OCI-LY1 (cell line): ENCODE data around the gene C9orf72.
A peak's percentile ranks its signal among the peaks of the same experiment; 100 is the strongest.

Experiments used
- H2AFZ ChIP-seq: fragments of 200-600 bp; sonication (generic), shearing (Covaris generic); 2 replicates; pipeline ENCODE4 v1.6.0; 2014; ENCODE audit warnings: antibody characterized with exemption, mild to moderate bottlenecking, low read length
- H3F3A ChIP-seq: fragments of 200-600 bp; sonication (generic), shearing (Covaris generic); 2 replicates; pipeline ENCODE4 v1.6.0; 2014; ENCODE audit warnings: mild to moderate bottlenecking, antibody characterized with exemption, low read length, moderate library complexity; ENCODE audit not compliant: insufficient read depth
- H3K27ac ChIP-seq: fragments of 200-600 bp; sonication (generic); 2 replicates; pipeline ENCODE4 v1.5.1; 2014; ENCODE audit warnings: low read length, mixed run types, mild to moderate bottlenecking, low read depth; ENCODE audit not compliant: poor library complexity, severe bottlenecking
- H3K27me3 ChIP-seq: fragments of 200-600 bp; sonication (generic); 2 replicates; pipeline ENCODE4 v1.6.0; 2014; ENCODE audit warnings: antibody characterized with exemption, mild to moderate bottlenecking, low read length, moderate library complexity; ENCODE audit not compliant: insufficient read depth
- H3K36me3 ChIP-seq: fragments of 200-600 bp; sonication (generic); 2 replicates; pipeline ENCODE4 v1.6.1; 2014; ENCODE audit warnings: mild to moderate bottlenecking, antibody characterized with exemption, low read length, moderate library complexity, mixed read lengths; ENCODE audit not compliant: insufficient read depth
- H3K4me1 ChIP-seq: fragments of 200-600 bp; sonication (generic); 2 replicates; pipeline ENCODE4 v1.5.1; 2014; ENCODE audit warnings: mild to moderate bottlenecking, low read length, moderate library complexity; ENCODE audit not compliant: insufficient read depth, severe bottlenecking
- H3K4me2 ChIP-seq: fragments of 200-600 bp; sonication (generic), shearing (Covaris generic); 2 replicates; pipeline ENCODE4 v1.6.1; 2014; ENCODE audit warnings: low read length
- H3K4me3 ChIP-seq: fragments of 200-600 bp; sonication (generic); 2 replicates; pipeline ENCODE4 v1.5.1; 2014; ENCODE audit warnings: low read length, low read depth, mild to moderate bottlenecking, mixed read lengths; ENCODE audit not compliant: poor library complexity, severe bottlenecking
- H3K79me2 ChIP-seq: fragments of 200-600 bp; shearing (Covaris generic); 2 replicates; pipeline ENCODE4 v1.6.1; 2016; ENCODE audit warnings: mixed run types, low read length, mixed read lengths; ENCODE audit not compliant: insufficient read depth
- H3K9ac ChIP-seq: fragments of 200-600 bp; sonication (generic), shearing (Covaris generic); 2 replicates; pipeline ENCODE4 v1.6.1; 2014; ENCODE audit warnings: mild to moderate bottlenecking, low read length, mixed read lengths
- H3K9me2 ChIP-seq: fragments of 200-600 bp; sonication (generic), shearing (Covaris generic); 2 replicates; pipeline ENCODE4 v1.6.1; 2014; ENCODE audit warnings: low read depth, mild to moderate bottlenecking, low read length, mixed read lengths
- H3K9me3 ChIP-seq: fragments of 200-600 bp; shearing (Covaris generic); 2 replicates; pipeline ENCODE4 v1.6.1; 2014; ENCODE audit warnings: low read length, mixed read lengths
- H4K20me1 ChIP-seq: fragments of 200-600 bp; sonication (generic), shearing (Covaris generic); 2 replicates; pipeline ENCODE4 v1.6.0; 2016; ENCODE audit warnings: mild to moderate bottlenecking, low read length; ENCODE audit not compliant: insufficient read depth
- CTCF ChIP-seq: fragments of 200-600 bp; sonication (generic), shearing (Covaris generic); IDR thresholded peaks from 2 replicates; pipeline ENCODE4 v1.5.1; 2017; ENCODE audit warnings: mild to moderate bottlenecking, antibody characterized with exemption, low read length, moderate library complexity, mixed read lengths
- EZH2 ChIP-seq: fragments of 200-600 bp; sonication (generic), shearing (Covaris generic); IDR thresholded peaks from 2 replicates; pipeline ENCODE4 v1.8.0; 2017; ENCODE audit warnings: borderline replicate concordance, mixed run types, mild to moderate bottlenecking, antibody characterized with exemption, low read length, moderate library complexity, mixed read lengths

Gene C9orf72

DNA sequence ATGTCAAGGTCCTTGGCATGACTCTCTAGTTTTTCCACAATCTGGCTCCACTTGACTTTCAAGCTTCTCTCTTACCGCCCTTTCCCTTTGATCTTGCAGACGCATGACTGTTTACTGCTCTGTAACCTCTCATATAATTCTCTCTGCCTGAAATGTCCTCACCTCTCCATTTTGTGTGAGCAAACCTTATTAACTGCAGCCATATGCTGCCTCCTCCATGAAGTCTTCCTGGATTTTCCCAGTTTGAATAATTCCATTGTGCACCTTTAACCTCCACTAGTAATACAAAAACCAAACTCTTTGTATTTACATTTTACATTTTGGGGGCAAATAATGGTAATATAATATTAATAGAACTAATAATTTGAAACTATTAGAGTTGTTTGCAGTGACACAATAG lies 9.5 kb upstream of the C9orf72 start:
- Histone ChIP-seq H3K79me2 (no peaks in the 10 kb centered on the region), H2AFZ (no peak overlapping the region), H3K36me3 (no peaks in the 10 kb centered on the region), H3K4me2 (no peak overlapping the region), H3K9me3 (no peaks in the 10 kb centered on the region), H3K9me2 (no peaks in the 10 kb centered on the region), H4K20me1 (no peaks in the 10 kb centered on the region), H3K4me3 (no peak overlapping the region), H3K27ac (no peak overlapping the region), H3K9ac (no peak overlapping the region), H3K27me3 (no peaks in the 10 kb centered on the region), H3K4me1 (peaks cover 10% of the 10 kb centered on the region), H3F3A (no peaks in the 10 kb centered on the region)
- TF ChIP-seq CTCF, result no peak
- no peak for TF ChIP-seq EZH2

- Histone ChIP-seq H3K9me2 (no peaks in the 10 kb centered on the region), H3K9me3 (no peaks in the 10 kb centered on the region), H3K79me2 (no peaks in the 10 kb centered on the region), H3K4me3 (no peak overlapping the region), H3K9ac (no peak overlapping the region), H4K20me1 (no peaks in the 10 kb centered on the region), H3K36me3 (no peaks in the 10 kb centered on the region), H3K27ac (no peak overlapping the region), H3F3A (no peaks in the 10 kb centered on the region), H3K4me1 (peaks cover 10% of the 10 kb centered on the region), H3K4me2 (no peak overlapping the region), H3K27me3 (no peaks in the 10 kb centered on the region), H2AFZ (no peak overlapping the region)
- TF ChIP-seq CTCF (no peak), EZH2 (no peak)
Observed at GRCh38 chr9:27581826-27582225, 8.5 kb upstream of the C9orf72 start.

- no peaks in the 10 kb centered on the region; the same call in 1 of the 2 replicates for H3K79me2 ChIP-seq
- no peaks in the 10 kb centered on the region; the same call in 1 of the 2 replicates for H3K9me3 ChIP-seq
- peak overlapping the region; percentile 1; the same call in 1 of the 2 replicates for H2AFZ ChIP-seq
- no peaks in the 10 kb centered on the region for H3F3A ChIP-seq
- H3K9ac ChIP-seq, result peak overlapping the region; percentile 69
- peak overlapping the region; percentile 81 for H3K4me3 ChIP-seq
- H3K27ac ChIP-seq, result peak overlapping the region; percentile 92
- H4K20me1 ChIP-seq, result no peaks in the 10 kb centered on the region
- no peaks in the 10 kb centered on the region for H3K27me3 ChIP-seq
- H3K9me2 ChIP-seq, result no peaks in the 10 kb centered on the region
- peak overlapping the region; percentile 67 for H3K4me2 ChIP-seq
- H3K4me1 ChIP-seq, result peaks cover 16% of the 10 kb centered on the region
- TF ChIP-seq EZH2 (no peak), CTCF (no peak)
- no peaks in the 10 kb centered on the region for H3K36me3 ChIP-seq
Observed at GRCh38 chr9:27573634-27574590, 631 bp upstream of the C9orf72 start.
